PC-9 (cell line): ENCODE data around the gene B3GLCT. TPM values are rescaled to one million over a fixed set of nuclear protein-coding genes. Genes with fewer than 3 reads are reported as not detected.
"Not testable (repeated sequence)": the region's sequence is repeated elsewhere in the genome, so short reads cannot be mapped to it uniquely, and the experiment has no call there.

ENCODE experiments used
- BruUV-seq: library from RNA; stranded (reverse); fragments of 400-500 nt; replicated peaks from 2 replicates; lab custom pipeline; 2021; lab: Mats Ljungman, UMichigan
- CTCF ChIA-PET: fragments of 300-600 bp; sonication (Branson Sonifier 250); formaldehyde crosslinking; loops from one replicate; lab custom pipeline; 2022; ENCODE audit warnings: antibody characterized with exemption; lab: Charles Lee
- POLR2A ChIA-PET: fragments of 300-600 bp; sonication (Branson Sonifier 250); formaldehyde crosslinking; loops from one replicate; lab custom pipeline; 2022; ENCODE audit warnings: antibody characterized with exemption; ENCODE audit not compliant: unreplicated experiment; lab: Charles Lee
- DNase-seq, 2 experiments: peaks; one replicate each; pipeline versions ENCODE4 v3.0.0 to v3.0.0-alpha.2; 2015 to 2022; ENCODE audit warnings: mixed read lengths in 1 of 2
- H2AFZ ChIP-seq: fragments of 200-600 bp; sonication (generic); 2 replicates; pipeline ENCODE4 v1.8.1; 2017; ENCODE audit warnings: antibody characterized with exemption
- H3F3A ChIP-seq: fragments of 200-600 bp; sonication (generic); 2 replicates; pipeline ENCODE4 v1.8.1; 2017; ENCODE audit warnings: antibody characterized with exemption, mild to moderate bottlenecking, low read depth; ENCODE audit not compliant: insufficient read depth
- H3K27ac ChIP-seq: fragments of 200-600 bp; sonication (generic); 2 replicates; pipeline ENCODE4 v1.6.1; 2016; ENCODE audit warnings: mixed run types
- H3K27me3 ChIP-seq: fragments of 200-600 bp; sonication (generic); 2 replicates; pipeline ENCODE4 v1.6.1; 2016; ENCODE audit warnings: low read depth, mixed run types; ENCODE audit not compliant: insufficient read depth
- H3K36me3 ChIP-seq: fragments of 200-600 bp; sonication (generic); 2 replicates; pipeline ENCODE4 v1.6.1; 2016; ENCODE audit warnings: low read depth, mixed run types
- H3K4me1 ChIP-seq: fragments of 200-600 bp; sonication (generic); replicated peaks from 2 replicates; pipeline ENCODE4 v1.6.1; 2016; ENCODE audit warnings: mixed run types; ENCODE audit not compliant: insufficient read depth
- H3K4me2 ChIP-seq: fragments of 200-600 bp; sonication (generic); 2 replicates; pipeline ENCODE4 v1.6.1; 2017; ENCODE audit warnings: mixed run types
- H3K4me3 ChIP-seq: fragments of 200-600 bp; sonication (generic); 2 replicates; pipeline ENCODE4 v1.6.1; 2016; ENCODE audit warnings: mixed run types
- H3K79me2 ChIP-seq: fragments of 200-600 bp; sonication (generic); 2 replicates; pipeline ENCODE4 v1.6.1; 2017; ENCODE audit warnings: low read depth, mixed run types
- H3K9me2 ChIP-seq: fragments of 200-600 bp; sonication (generic); 2 replicates; pipeline ENCODE4 v1.8.1; 2017; ENCODE audit warnings: mild to moderate bottlenecking; ENCODE audit not compliant: insufficient read depth
- H3K9me3 ChIP-seq: fragments of 200-600 bp; sonication (generic); 2 replicates; pipeline ENCODE4 v1.8.1; 2016; ENCODE audit warnings: low read depth; ENCODE audit not compliant: insufficient read depth
- H4K20me1 ChIP-seq: fragments of 200-600 bp; sonication (generic); 2 replicates; pipeline ENCODE4 v1.8.1; 2017; ENCODE audit not compliant: insufficient read depth
- EZH2 ChIP-seq: fragments of 200-600 bp; sonication (generic); IDR thresholded peaks from 2 replicates; pipeline ENCODE4 v1.8.0; 2017; ENCODE audit warnings: antibody characterized with exemption, low read depth
- intact Hi-C: fragments of 100-400 bp; cut with micrococcal nuclease; formaldehyde crosslinking; loops from one replicate; pipeline ENCODE4 v1.10.0; 2022; ENCODE audit not compliant: unreplicated experiment
- total RNA-seq: library from RNA; stranded (reverse); gene quantifications from 2 replicates; pipeline ENCODE4 v1.2.3, GENCODE V29; 2021
- TF ChIP-seq, protein P1 (sequence below): fragments of 200-600 bp; sonication (generic); conservative IDR thresholded peaks from 2 replicates; pipeline ENCODE4 v1.6.1; 2017; ENCODE audit warnings: mixed run types, antibody characterized with exemption, mild to moderate bottlenecking, moderate library complexity

The B3GLCT gene
- total RNA-seq, 1 experiment from 2014 or later = 5.4 TPM

DNA sequence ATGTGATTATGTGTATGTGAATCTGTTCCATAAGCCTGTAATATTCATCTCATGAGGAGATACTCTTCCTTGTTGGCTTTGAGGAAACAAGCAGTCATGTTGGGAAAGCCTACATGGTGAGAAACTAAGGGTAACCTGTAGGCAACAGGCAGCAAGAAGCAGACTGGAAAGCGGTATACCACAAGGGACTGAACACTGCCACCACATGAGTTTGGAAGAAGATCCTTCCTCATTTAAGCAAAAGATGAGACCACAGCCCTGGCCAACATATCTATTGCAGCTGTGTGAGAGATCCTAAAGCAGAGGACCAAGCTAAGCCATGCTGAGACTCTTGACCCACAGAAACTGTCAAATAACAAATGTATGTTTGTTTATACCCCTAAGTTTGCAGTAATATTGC is 134.8 kb downstream of the B3GLCT start:
- peak overlapping the region; percentile 41; the same call in 1 of the 2 replicates for H3K27ac ChIP-seq
- no peaks in the 10 kb centered on the region for H4K20me1 ChIP-seq
- no peaks in the 10 kb centered on the region for H3K36me3 ChIP-seq
- BruUV-seq = no TSS peak
- H3K4me3 ChIP-seq = no peak overlapping the region
- intact Hi-C loops = no loop called here
- no peaks in the 10 kb centered on the region for H3K27me3 ChIP-seq
- TF ChIP-seq, protein P1, sequence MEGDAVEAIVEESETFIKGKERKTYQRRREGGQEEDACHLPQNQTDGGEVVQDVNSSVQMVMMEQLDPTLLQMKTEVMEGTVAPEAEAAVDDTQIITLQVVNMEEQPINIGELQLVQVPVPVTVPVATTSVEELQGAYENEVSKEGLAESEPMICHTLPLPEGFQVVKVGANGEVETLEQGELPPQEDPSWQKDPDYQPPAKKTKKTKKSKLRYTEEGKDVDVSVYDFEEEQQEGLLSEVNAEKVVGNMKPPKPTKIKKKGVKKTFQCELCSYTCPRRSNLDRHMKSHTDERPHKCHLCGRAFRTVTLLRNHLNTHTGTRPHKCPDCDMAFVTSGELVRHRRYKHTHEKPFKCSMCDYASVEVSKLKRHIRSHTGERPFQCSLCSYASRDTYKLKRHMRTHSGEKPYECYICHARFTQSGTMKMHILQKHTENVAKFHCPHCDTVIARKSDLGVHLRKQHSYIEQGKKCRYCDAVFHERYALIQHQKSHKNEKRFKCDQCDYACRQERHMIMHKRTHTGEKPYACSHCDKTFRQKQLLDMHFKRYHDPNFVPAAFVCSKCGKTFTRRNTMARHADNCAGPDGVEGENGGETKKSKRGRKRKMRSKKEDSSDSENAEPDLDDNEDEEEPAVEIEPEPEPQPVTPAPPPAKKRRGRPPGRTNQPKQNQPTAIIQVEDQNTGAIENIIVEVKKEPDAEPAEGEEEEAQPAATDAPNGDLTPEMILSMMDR = no peak
- TF ChIP-seq EZH2 = no peak
- H3K4me1 ChIP-seq = peaks cover 20% of the 10 kb centered on the region
- H3F3A ChIP-seq = peaks cover 5% of the 10 kb centered on the region; the same call in 1 of the 2 replicates
- H3K9me3 ChIP-seq = no peaks in the 10 kb centered on the region
- ChIA-PET POLR2A (no interaction called here), CTCF (no interaction called here)
- H3K4me2 ChIP-seq = peak overlapping the region; percentile 27
- H3K79me2 ChIP-seq = no peaks in the 10 kb centered on the region
- DNase-seq = no peak
- H2AFZ ChIP-seq = no peak overlapping the region
- H3K9me2 ChIP-seq = no peaks in the 10 kb centered on the region

DNA sequence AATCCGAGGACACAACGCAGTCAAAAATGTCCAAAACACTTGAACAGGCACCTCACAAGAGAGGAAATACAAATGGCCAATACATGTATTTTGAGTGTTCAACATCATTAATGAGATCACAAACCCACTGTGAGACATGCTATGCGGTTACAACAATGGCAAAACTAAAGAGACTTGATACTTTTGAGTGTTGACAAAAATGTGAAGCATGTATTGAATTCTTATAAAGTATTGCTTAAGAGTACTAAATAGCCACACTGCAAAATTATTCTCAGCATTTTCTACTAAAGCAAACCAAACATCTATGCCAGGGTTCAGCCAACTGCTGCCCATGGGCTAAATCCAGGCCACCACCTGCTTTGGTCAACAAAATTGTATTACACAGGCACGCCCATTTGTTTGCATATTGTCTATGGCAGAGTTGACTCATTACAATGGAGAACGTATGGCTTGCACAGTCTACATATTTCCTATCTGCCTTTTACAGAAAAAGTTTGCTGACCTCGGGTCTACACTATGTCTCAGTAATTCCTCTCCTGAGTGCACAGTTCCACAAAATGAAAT is 135.3 kb downstream of the B3GLCT start:
- Histone ChIP-seq H3K27me3 (no peaks in the 10 kb centered on the region), H3K27ac (peak overlapping the region; percentile 41; the same call in 1 of the 2 replicates), H3K9me3 (no peaks in the 10 kb centered on the region), H3K4me2 (peak overlapping the region; percentile 27), H4K20me1 (no peaks in the 10 kb centered on the region), H3K4me1 (peaks cover 20% of the 10 kb centered on the region), H3F3A (peaks cover 5% of the 10 kb centered on the region; the same call in 1 of the 2 replicates), H3K36me3 (no peaks in the 10 kb centered on the region), H3K9me2 (no peaks in the 10 kb centered on the region), H2AFZ (no peak overlapping the region), H3K79me2 (no peaks in the 10 kb centered on the region), H3K4me3 (no peak overlapping the region)
- intact Hi-C loops = no loop called here
- ChIA-PET POLR2A (no interaction called here), CTCF (no interaction called here)
- BruUV-seq = no TSS peak
- DNase-seq = peak in 1 of 2 experiments; percentile 82
- TF ChIP-seq, protein P1 = no peak
- no peak for TF ChIP-seq EZH2

DNA sequence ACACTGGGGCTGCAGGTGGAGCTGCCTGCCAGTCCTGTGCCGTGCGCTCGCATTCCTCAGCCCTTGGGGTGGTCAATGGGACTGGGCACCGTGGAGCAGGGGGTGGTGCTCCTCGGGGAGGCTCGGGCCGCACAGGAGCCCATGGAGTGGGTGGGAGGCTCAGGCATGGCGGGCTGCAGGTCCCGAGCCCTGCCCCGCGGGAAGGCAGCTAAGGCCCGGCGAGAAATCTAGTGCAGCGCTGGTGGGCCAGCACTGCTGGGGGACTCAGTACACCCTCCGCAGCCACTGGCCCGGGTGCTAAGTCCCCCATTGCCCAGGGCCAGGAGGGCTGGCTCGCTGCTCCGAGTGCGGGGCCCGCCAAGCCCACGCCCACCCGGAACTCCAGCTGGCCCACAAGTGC is 139.8 kb downstream of the B3GLCT start:
- H3K9me3 ChIP-seq, POLR2A ChIA-PET, intact Hi-C loops, H3K27ac ChIP-seq, H4K20me1 ChIP-seq, H3K9me2 ChIP-seq, DNase-seq, H3F3A ChIP-seq, H3K4me2 ChIP-seq, H3K4me3 ChIP-seq, BruUV-seq, CTCF ChIA-PET, H3K79me2 ChIP-seq, H3K36me3 ChIP-seq, H2AFZ ChIP-seq, H3K27me3 ChIP-seq: not testable (repeated sequence)
- H3K4me1 ChIP-seq = peaks cover 13% of the 10 kb centered on the region

DNA sequence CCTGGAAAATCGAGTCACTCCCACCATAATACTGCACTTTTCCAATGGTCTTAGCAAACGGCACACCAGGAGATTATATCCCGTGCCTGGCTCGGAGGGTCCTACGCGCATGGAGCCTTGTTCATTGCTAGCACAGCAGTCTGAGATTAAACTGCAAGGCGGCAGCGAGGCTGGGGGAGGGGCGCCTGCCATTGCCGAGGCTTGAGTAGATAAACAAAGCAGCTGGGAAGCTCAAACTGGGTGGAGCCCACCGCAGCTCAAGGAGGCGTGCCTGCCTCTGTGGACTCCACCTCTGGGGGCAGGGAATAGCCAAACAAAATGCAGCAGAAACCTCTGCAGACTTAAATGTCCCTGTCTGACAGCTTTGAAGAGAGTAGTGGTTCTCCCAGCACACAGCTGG is 141.1 kb downstream of the B3GLCT start:
- H3K27me3 ChIP-seq, H3K4me1 ChIP-seq, H3F3A ChIP-seq, H3K4me2 ChIP-seq, BruUV-seq, H4K20me1 ChIP-seq, DNase-seq, H3K27ac ChIP-seq, POLR2A ChIA-PET, CTCF ChIA-PET, H3K36me3 ChIP-seq, H3K9me2 ChIP-seq, H3K79me2 ChIP-seq, H3K9me3 ChIP-seq, H3K4me3 ChIP-seq, intact Hi-C loops, H2AFZ ChIP-seq: not testable (repeated sequence)
